GM10266 (cell line): ENCODE results near the gene SYNM.

ENCODE experiments used
- DNase-seq: peaks from one replicate; pipeline ENCODE4 v3.0.0; 2012; ENCODE audit errors: extremely low spot score
- TF ChIP-seq, protein P1 (sequence below): IDR thresholded peaks from 2 replicates; pipeline ENCODE4 v1.5.1; 2012; ENCODE audit warnings: mild to moderate bottlenecking, low read depth; ENCODE audit not compliant: control insufficient read depth, insufficient read depth; ENCODE audit errors: missing control alignments

SYNM gene

DNA sequence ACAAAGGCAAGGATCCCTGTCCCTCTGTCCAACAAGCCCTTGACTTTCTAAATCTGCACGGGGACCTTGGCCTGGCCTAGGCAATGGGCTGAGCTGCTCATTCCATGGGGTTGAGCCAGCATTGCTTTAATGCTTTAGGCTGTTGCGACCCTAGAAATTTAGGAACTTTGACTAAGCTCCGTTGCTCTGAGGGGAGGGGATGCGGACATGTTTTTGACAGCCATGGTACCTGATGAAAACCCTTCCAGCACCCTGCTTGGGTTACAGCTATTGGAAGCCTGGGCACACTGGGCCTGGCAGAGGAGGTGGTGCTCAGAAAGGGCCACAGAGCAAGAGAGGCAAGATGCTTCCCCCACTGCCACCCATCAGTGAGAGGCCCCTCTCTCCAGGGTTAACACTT lies 37.1 kb downstream of the SYNM start:
- TF ChIP-seq, protein P1, sequence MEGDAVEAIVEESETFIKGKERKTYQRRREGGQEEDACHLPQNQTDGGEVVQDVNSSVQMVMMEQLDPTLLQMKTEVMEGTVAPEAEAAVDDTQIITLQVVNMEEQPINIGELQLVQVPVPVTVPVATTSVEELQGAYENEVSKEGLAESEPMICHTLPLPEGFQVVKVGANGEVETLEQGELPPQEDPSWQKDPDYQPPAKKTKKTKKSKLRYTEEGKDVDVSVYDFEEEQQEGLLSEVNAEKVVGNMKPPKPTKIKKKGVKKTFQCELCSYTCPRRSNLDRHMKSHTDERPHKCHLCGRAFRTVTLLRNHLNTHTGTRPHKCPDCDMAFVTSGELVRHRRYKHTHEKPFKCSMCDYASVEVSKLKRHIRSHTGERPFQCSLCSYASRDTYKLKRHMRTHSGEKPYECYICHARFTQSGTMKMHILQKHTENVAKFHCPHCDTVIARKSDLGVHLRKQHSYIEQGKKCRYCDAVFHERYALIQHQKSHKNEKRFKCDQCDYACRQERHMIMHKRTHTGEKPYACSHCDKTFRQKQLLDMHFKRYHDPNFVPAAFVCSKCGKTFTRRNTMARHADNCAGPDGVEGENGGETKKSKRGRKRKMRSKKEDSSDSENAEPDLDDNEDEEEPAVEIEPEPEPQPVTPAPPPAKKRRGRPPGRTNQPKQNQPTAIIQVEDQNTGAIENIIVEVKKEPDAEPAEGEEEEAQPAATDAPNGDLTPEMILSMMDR: no peak
- no peak for DNase-seq

DNA sequence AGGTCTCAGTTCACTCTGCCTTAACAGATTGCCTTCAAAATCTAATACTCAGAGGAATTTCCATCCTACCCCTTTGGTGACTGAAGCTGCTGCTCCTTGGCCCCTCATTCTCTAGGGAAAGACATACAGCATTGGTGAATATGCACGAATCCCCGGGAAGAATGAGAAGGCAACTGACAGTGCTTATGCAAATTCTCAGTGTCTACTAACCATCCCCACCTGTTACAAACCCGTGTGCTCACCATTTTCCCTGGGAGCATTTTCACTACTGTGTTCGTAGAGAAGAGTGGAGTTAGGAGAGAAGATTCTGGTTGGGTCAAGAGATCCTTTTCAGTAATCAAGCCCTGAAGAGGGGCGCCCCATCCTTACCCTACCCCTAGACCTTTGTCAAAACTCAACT lies 37.7 kb downstream of the SYNM start:
- TF ChIP-seq, protein P1: no peak
- no peak for DNase-seq

DNA sequence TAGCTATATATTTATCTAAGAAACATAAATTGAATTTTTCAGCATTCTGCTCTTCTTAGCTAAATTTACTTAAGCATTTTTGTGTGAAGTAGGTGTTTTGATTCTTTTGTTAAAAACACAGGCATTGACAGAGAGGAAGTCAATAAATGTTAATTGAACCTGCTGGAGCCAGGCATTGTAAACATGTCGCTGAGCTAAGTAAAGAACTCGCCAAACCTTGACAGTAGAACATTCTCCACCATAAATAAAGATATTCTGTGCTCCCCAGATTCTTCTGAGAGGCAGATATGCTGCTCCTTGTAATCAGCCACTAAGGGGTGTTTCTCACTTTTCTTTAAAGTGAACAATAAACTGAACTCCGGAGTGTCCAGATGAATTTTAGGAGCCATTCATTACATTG lies 38.4 kb downstream of the SYNM start:
- no peak for DNase-seq
- TF ChIP-seq, protein P1: no peak

DNA sequence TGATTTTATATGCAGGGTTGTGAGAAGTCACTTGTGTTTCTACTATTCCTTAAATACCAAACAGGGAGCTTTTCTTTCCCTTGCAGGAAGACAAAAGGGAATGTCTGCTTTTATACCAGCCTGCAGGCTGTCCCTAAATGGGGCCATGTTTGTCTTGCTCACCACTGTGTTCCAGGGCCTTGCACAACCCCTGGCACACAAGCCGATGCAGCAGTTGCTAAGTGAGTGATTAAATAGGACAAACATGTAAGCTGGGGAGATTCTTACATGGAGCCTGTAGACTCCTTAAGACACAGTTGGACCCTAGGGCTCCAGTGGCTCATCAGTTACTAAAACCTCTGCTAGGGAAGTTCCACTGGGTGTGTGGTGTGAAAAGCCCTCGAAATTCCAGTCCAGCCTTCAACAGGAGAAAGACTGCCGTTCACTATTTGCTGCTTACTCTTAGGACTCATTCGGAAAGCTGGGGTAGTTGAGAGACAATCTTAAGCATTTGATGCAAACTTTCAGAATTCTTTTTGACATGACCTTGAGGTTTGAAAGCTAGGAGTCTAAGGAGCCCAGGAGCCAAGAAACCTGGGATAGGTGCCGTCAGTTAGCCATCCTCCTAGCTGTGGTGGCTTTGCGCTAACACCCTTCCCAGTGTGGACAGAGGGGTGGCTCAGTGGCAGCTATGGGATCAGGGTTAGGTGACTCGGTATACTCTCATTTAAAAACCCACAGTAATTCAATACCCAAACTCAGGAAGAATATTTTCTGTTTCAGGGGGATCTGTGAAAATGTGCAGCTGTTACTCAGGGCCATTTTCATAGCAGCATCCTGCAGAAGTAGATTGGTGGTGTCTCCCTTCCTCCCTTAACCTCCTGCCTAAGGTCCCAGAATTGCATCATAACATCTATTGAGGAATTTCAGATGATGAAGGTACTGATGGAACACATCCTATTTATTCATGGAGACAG lies 39.1 kb downstream of the SYNM start:
- TF ChIP-seq, protein P1: no peak
- no peak for DNase-seq

DNA sequence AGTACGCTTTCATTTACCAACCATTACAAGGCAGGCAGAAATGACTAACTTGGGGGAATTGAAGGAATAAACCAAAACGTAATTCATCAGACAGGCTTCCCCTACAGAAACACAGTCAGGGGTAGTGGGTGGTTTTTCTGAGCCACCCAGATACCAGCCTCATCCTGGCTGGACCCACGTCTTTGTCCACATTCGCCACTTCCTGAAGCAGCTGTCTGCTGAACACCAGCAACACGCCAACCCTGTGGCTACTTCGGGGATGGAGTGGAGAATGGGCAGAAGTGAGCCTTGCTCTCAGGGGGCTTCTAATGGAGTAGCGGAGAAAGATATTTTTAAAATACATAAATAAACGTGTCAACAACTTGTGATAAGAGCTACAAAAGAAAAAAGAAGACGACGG lies 40.1 kb downstream of the SYNM start:
- DNase-seq: no peak
- TF ChIP-seq, protein P1: no peak

DNA sequence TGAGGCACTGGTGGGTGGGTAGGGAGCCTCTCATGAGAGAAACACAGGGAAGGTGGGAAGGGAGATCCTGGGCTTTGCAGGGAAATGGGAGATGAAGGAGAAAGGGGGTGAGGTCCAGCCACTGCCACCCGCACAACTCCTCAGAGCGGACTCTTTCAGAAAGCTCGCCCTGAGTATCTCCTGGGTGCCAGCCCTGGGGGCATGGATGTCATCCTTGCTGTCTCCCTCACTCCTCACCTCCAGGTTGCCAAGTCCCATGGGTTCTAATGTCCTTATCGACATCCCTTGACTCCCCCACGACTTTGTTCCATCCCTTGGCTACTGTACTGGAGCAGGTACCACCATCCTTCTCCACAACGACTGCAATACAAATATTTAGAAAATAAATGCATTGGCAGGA lies 40.9 kb downstream of the SYNM start:
- no peak for DNase-seq
- TF ChIP-seq, protein P1: no peak

DNA sequence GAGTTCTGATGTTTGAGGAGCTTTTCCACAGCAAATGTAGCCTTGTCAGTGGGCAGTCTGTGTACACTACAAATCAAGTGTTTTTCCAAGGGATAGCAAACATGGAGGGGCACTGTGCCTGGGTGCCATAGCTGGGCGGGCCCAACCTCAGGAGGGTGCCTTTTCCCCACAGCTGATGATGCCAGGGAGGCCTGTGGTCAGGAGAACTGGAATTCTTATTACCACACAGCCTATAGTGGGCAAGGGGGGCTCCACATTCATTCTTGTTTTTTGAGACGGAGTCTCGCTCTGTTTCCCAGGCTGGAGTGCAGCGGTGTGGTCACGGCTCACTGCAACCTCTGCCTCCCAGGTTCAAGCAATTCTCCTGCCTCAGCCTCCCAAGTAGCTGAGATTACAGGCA lies 41.8 kb downstream of the SYNM start:
- no peak for DNase-seq
- TF ChIP-seq, protein P1: no peak
